CD4-positive, alpha-beta T cell (primary cell): ENCODE measurements around the gene CBLL1. TPM values are rescaled to one million over a fixed set of nuclear protein-coding genes. Genes with fewer than 3 reads are reported as not detected.

Experiments
- ATAC-seq: fragments of 200-7000 bp; cut with Tn5 transposase; one replicate; pipeline ENCODE4 v1.10.0; 2022; ENCODE audit warnings: mild to moderate bottlenecking; ENCODE audit not compliant: poor library complexity
- CTCF ChIA-PET: fragments of 350-600 bp; sonication (Branson Sonifier 250); formaldehyde crosslinking; loops from one replicate; lab custom pipeline; 2021; ENCODE audit warnings: antibody characterized with exemption, inconsistent platforms; lab: Charles Lee
- POLR2A ChIA-PET: fragments of 350-600 bp; sonication (Branson Sonifier 250); formaldehyde crosslinking; loops from one replicate; lab custom pipeline; 2021; ENCODE audit warnings: antibody characterized with exemption, inconsistent platforms; lab: Charles Lee
- DNase-seq, 14 experiments: peaks; one replicate each; pipeline ENCODE4 v3.0.0-alpha.2; 2013 to 2020; ENCODE audit warnings: mixed read lengths in 2 of 14
- H3K27ac ChIP-seq, 2 donors: one replicate each; pipeline versions ENCODE4 v1.5.1 to v1.7.0; 2013; ENCODE audit warnings: low read length in 2 of 2, low read depth in 1 of 2, mild to moderate bottlenecking in 1 of 2
- H3K27me3 ChIP-seq, 2 experiments: 1 replicate in 1 of 2; 2 replicates in 1 of 2; pipeline versions ENCODE4 v1.6.1 to v1.7.0; 2013; ENCODE audit warnings: low read length in 2 of 2, control low read depth in 1 of 2, mild to moderate bottlenecking in 1 of 2, moderate library complexity in 1 of 2; ENCODE audit not compliant: insufficient read depth in 2 of 2, control insufficient read depth in 1 of 2
- H3K36me3 ChIP-seq: one replicate; pipeline ENCODE4 v1.6.1; 2013; ENCODE audit warnings: low read length, control low read depth; ENCODE audit not compliant: insufficient read depth
- H3K4me1 ChIP-seq: one replicate; pipeline ENCODE4 v1.6.1; 2013; ENCODE audit warnings: low read length, control low read depth; ENCODE audit not compliant: insufficient read depth
- H3K4me3 ChIP-seq: one replicate; pipeline ENCODE4 v1.5.1; 2013; ENCODE audit warnings: mild to moderate bottlenecking, low read length, moderate library complexity
- H3K9me3 ChIP-seq, 2 experiments: 1 replicate in 1 of 2; 2 replicates in 1 of 2; pipeline versions ENCODE4 v1.6.1 to v1.7.0; 2013; ENCODE audit warnings: low read length in 2 of 2, mild to moderate bottlenecking in 2 of 2, control low read depth in 1 of 2, moderate library complexity in 1 of 2; ENCODE audit not compliant: control insufficient read depth in 1 of 2, insufficient read depth in 1 of 2
- H3K27ac Mint-ChIP-seq: one replicate; pipeline ENCODE4 v1.8.0; 2020; ENCODE audit warnings: mixed read lengths
- H3K27me3 Mint-ChIP-seq: one replicate; pipeline ENCODE4 v1.8.0; 2021; ENCODE audit warnings: mixed read lengths
- H3K36me3 Mint-ChIP-seq: one replicate; pipeline ENCODE4 v1.8.0; 2021; ENCODE audit warnings: low read depth, mixed read lengths
- H3K4me1 Mint-ChIP-seq: one replicate; pipeline ENCODE4 v1.8.0; 2021; ENCODE audit warnings: low read depth, mixed read lengths
- H3K4me3 Mint-ChIP-seq: one replicate; pipeline ENCODE4 v1.8.0; 2020; ENCODE audit warnings: mild to moderate bottlenecking, mixed read lengths
- H3K9me3 Mint-ChIP-seq: one replicate; pipeline ENCODE4 v1.8.0; 2020; ENCODE audit warnings: mixed read lengths
- intact Hi-C, 2 experiments: fragments of 100-400 bp; cut with DNase I in 1 of 2; cut with micrococcal nuclease in 1 of 2; formaldehyde crosslinking; loops; one replicate each; pipeline versions ENCODE4 v1.15.1 to v1.9.0; 2023 to 2025; cut with DNase I, micrococcal nuclease
- total RNA-seq, 174 experiments: library from RNA in 2 of 174; stranded (reverse) in 2 of 174; gene quantifications; one replicate each; pipeline ENCODE4 v1.2.3 and lab custom pipeline; 2021 to 2026
- TF ChIP-seq, protein P1 (sequence below): fragments of 200-600 bp; IDR thresholded peaks from one replicate; pipeline ENCODE4 v1.8.0; 2022; ENCODE audit warnings: antibody characterized with exemption, mild to moderate bottlenecking

Gene CBLL1
- total RNA-seq, 2 experiments from 2014 or later, result 77.8 to 80.2 TPM

DNA sequence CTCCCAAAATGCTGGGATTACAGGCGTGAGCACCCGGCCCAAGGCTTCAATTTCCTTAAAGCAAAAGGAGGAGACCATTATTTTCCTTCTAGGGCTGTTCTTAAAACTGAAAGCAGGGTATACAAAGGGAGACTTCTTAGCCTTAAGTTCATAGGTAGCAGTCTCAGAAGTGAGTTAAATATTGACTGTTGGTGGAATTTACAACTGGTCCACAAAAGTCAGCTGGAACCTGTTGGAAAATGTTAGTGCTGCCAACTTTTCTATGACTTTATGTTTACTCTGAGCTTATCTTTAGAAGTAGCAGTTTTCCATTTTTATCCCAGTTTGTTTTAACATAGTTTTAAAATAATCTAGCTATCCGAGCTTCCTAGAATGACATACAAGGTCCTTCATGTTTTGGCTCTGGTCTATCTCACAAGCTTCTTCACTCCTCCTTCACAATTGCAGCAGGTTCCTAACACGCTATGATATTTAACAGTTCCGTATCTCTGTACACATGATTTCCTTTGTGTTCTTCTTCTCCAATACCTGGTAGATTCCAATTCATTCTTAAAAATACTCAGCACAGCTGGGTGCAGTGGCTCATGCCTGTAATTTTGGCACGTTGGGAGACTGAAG, 55.8 kb downstream of the CBLL1 start:
- Mint-ChIP-seq H3K36me3 (no peaks in the 10 kb centered on the region), H3K4me3 (no peak overlapping the region), H3K9me3 (no peaks in the 10 kb centered on the region), H3K4me1 (no peaks in the 10 kb centered on the region), H3K27ac (no peak overlapping the region), H3K27me3 (no peaks in the 10 kb centered on the region)
- no peak overlapping the region for H3K27ac ChIP-seq
- TF ChIP-seq, protein P1, sequence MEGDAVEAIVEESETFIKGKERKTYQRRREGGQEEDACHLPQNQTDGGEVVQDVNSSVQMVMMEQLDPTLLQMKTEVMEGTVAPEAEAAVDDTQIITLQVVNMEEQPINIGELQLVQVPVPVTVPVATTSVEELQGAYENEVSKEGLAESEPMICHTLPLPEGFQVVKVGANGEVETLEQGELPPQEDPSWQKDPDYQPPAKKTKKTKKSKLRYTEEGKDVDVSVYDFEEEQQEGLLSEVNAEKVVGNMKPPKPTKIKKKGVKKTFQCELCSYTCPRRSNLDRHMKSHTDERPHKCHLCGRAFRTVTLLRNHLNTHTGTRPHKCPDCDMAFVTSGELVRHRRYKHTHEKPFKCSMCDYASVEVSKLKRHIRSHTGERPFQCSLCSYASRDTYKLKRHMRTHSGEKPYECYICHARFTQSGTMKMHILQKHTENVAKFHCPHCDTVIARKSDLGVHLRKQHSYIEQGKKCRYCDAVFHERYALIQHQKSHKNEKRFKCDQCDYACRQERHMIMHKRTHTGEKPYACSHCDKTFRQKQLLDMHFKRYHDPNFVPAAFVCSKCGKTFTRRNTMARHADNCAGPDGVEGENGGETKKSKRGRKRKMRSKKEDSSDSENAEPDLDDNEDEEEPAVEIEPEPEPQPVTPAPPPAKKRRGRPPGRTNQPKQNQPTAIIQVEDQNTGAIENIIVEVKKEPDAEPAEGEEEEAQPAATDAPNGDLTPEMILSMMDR, result no peak
- ATAC-seq, result no peak
- intact Hi-C loops, result loop anchor here in 1 of 2 experiments (10.0 kb wide), 1 partner anchor 55 kb away; no protein-coding TSS in a partner anchor
- ChIA-PET CTCF (no interaction called here), POLR2A (no interaction called here)
- no peaks in the 10 kb centered on the region for H3K36me3 ChIP-seq
- H3K4me1 ChIP-seq, result no peaks in the 10 kb centered on the region
- no peak for DNase-seq
- H3K4me3 ChIP-seq, result no peak overlapping the region
- H3K9me3 ChIP-seq, result no peaks in the 10 kb centered on the region
- H3K27me3 ChIP-seq, result no peaks in the 10 kb centered on the region

- Histone ChIP-seq H3K27ac (no peak within 1 kb of the TSS), H3K27me3 (no peaks in the 10 kb centered on the region), H3K4me3 (no peak within 1 kb of the TSS), H3K9me3 (no peaks in the 10 kb centered on the region), H3K36me3 (no peaks in the 10 kb centered on the region), H3K4me1 (no peaks in the 10 kb centered on the region)
- TF ChIP-seq, protein P1, result no peak
- Mint-ChIP-seq H3K4me3 (no peak within 1 kb of the TSS), H3K9me3 (no peaks in the 10 kb centered on the region), H3K4me1 (no peaks in the 10 kb centered on the region), H3K27ac (no peak within 1 kb of the TSS), H3K36me3 (no peaks in the 10 kb centered on the region), H3K27me3 (no peaks in the 10 kb centered on the region)
- ChIA-PET POLR2A (no interaction called here), CTCF (no interaction called here)
- intact Hi-C loops, result no loop called here
- no peak for ATAC-seq
- DNase-seq, result no peak
Observed at GRCh38 chr7:107803009-107803610, 59.2 kb downstream of the CBLL1 start, which contains the start of gene SLC26A3. Gene SLC26A3 (minus strand): TSS chr7:107803223. CDS start chr7:107794509, 8,714 bp downstream.

GRCh38 chr7:107809179-107809578, 65.2 kb downstream of the CBLL1 start:
- H3K27me3 Mint-ChIP-seq, result no peaks in the 10 kb centered on the region

More at GRCh38 chr7:107809179-107809578, 65.2 kb downstream of the CBLL1 start:
- H3K27ac ChIP-seq, result no peak overlapping the region
- H3K4me3 ChIP-seq, result no peak overlapping the region
- Mint-ChIP-seq H3K4me1 (no peaks in the 10 kb centered on the region), H3K27ac (no peak overlapping the region), H3K9me3 (no peaks in the 10 kb centered on the region), H3K36me3 (no peaks in the 10 kb centered on the region), H3K4me3 (no peak overlapping the region)
- no peaks in the 10 kb centered on the region for H3K4me1 ChIP-seq
- TF ChIP-seq, protein P1, result no peak
- no peaks in the 10 kb centered on the region for H3K36me3 ChIP-seq
- no peaks in the 10 kb centered on the region for H3K27me3 ChIP-seq
- POLR2A ChIA-PET, result no interaction called here
- ATAC-seq (no peak), DNase-seq (no peak)
- intact Hi-C loops, result no loop called here
- CTCF ChIA-PET, result no interaction called here
- H3K9me3 ChIP-seq, result no peaks in the 10 kb centered on the region
